ENCODE data around the gene NADSYN1.
"Not testable (repeated sequence)": the region's sequence is repeated elsewhere in the genome, so short reads cannot be mapped to it uniquely, and the experiment has no call there.

The NADSYN1 gene

DNA sequence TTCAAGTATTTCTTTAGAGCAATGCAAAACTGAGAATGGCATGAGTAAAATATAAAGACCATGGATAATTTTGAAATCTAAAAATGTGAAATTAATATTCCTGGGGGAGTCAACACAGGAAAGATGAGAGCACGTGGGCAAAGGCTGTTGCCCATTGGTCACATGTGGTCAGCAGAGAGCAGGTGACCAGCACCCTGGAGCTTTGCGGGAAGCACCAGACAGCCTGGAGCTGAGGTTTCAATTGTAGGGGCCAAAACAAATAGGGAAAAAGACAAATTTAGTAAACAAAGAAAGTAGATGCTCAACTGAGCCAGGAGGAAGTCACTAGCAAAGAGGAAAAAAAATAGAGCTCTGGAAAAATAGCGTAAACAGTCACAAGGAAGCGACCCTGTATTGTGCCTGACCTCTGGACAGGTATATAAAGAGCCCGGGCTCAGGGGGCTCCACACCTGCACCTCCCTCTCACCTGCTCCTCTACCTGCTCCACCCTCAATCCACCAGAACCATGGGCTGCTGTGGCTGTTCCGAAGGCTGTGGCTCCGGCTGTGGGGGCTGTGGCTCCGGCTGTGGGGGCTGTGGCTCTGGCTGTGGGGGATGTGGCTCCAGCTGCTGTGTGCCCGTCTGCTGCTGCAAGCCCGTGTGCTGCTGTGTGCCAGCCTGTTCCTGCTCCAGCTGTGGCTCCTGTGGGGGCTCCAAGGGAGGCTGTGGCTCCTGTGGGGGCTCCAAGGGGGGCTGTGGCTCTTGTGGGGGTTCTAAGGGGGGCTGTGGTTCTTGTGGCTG lies 74.0 kb downstream of the NADSYN1 start, which contains the start of gene KRTAP5-7:
Gene KRTAP5-7 (plus strand): TSS at position 472 of the 780 bp plus-strand sequence. CDS start 34 bp downstream, at position 506.
- DNase-seq (ENCODE audit: low read depth in 2 of 2): not testable (repeated sequence)

DNA sequence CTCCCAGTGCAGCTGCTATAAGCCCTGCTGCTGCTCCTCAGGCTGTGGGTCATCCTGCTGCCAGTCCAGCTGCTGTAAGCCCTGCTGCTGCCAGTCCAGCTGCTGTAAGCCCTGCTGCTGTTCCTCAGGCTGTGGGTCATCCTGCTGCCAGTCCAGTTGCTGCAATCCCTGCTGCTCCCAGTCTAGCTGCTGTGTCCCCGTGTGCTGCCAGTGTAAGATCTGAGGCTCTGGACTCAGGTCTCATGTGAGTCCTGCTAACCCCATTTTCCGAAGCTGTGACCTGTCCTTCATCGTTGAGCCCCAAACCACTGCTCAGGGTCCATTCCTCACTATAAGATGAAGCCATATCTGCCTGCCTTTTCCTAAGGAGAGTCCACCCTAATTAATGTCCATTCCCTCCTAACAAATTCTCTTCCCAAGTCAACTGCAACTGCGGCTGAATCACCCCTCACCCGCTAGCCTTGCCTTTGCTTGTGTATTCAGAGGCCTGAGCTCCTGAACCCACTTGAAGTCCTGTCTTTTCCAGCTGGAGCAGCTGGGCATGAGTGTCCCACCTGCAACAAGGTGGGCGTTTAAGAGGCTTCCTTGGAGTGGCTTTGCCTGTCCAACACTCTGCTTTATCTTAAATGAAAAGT lies 74.7 kb downstream of the NADSYN1 start:
- no peak for DNase-seq (ENCODE audit: low read depth in 2 of 2)

DNA sequence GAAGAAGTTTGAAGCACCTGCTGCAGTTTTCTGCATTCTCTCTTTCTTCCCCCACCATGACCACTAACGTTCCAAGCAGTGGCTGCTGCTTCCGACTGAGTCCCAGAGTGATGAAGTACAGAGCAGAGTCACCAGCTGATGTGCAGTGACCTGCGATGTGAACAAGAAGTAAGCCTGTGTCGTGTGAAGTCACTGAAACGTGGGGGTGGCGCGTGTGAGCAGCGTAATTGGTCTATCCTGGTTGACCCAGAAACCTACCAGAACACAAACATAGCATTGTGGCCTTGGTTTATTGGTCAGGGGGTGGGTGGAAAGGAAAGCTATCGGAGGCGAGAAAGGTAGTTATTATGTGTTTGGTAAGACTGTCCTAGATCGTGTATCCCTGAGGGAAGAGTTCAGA lies 77.6 kb downstream of the NADSYN1 start:
- no peak for DNase-seq (ENCODE audit: low read depth in 2 of 2)

DNA sequence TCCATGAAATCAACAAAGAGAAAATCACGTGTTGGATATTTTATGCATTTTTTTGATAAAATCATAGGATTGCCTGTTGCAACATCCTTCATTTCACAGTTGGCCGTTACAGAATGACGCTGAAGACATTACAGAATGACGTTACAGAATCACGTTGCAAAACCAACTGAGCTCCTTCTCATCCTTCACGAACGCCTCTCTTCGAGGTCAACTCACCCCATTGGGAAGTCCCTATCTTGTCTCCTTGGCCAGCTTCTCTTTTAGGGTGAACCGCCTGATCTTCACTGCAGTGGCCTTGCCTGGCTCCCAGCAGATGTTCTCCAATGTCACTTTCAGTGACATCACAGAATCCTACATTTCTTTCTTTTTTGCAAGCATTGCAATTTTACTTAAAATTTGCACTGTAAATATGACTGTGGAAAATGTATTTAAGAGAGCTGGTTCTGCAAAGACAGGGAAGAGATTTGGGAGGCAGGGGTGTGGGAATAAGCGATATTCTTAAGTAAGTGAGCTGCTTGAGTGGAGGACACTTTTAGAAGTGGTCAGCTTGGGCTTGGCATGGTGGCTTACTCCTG lies 79.1 kb downstream of the NADSYN1 start:
- DNase-seq (ENCODE audit: low read depth in 2 of 2): no peak

DNA sequence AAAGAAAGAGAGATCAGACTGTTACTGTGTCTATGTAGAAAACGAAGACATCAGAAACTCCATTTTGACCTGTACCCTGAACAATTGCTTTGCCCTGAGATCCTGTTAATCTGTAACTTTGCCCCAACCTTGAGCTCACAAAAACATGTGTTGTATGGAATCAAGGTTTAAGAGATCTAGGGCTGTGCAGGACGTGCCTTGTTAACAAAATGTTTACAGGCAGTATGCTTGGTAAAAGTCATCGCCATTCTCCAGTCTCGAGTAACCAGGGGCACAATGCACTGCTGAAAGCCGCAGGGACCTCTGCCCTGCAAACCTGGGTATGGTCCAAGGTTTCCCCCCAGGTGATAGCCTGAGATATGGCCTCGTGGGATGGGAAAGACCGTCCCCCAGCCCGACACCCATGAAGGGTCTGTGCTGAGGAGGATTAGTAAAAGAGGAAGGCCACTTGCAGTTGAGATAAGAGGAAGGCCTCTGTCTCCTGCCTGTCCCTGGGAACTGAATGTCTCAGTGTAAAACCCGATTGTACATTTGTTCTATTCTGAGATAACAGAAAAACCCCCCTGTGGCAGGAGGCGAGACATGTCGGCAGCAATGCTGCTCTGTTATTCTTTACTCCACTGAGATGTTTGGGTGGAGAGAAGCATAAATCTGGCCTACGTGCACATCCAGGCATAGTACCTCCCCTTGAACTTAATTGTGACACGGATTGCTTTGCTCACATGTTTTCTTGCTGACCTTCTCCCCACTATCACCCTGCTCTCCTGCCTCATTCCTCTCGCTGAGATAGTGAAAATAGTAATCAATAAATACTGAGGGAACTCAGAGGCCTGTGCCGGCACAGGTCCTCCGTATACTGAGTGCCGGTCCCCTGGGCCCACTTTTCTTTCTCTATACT lies 82.0 kb downstream of the NADSYN1 start:
- not testable (repeated sequence) for DNase-seq (ENCODE audit: low read depth in 2 of 2)

DNA sequence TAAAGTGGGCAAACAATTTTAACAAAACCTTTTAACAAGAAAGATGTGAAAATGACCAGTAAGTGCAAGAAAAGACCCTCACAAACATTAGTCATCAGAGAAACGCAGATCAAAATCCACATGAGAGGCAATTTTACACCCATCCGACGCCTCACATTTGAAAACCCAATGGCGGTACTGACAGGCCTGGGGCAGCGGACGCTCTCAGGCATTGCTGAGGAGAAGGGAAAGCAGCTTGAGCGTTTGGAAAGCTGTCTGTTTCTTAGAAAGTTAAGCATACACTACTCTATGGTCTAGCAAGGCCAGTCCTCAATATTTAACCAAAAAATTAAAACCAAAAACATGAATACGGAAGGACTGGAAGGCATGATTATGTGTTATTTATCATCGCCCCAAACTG lies 82.8 kb downstream of the NADSYN1 start:
- DNase-seq (ENCODE audit: low read depth in 2 of 2): no peak

DNA sequence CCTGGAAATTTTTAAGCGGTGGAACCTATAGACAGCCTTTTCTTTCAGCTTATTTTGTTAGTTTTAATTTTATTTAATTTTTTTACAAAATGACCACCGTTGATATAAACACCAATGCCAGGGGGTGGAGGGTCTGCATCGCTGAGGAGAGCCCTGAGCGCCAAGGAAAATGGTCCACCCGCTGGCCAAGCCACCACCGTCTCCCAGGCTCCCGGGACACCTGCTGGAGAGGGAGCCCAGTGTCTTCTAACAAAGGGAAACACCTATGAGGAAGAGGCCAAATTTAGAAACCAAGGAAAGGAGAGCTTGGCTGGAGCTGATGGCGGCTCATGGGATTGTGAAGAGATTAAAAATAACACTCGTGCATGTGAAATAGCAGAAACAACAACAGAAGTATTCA lies 84.5 kb downstream of the NADSYN1 start:
- no peak for DNase-seq (ENCODE audit: low read depth in 2 of 2)

DNA sequence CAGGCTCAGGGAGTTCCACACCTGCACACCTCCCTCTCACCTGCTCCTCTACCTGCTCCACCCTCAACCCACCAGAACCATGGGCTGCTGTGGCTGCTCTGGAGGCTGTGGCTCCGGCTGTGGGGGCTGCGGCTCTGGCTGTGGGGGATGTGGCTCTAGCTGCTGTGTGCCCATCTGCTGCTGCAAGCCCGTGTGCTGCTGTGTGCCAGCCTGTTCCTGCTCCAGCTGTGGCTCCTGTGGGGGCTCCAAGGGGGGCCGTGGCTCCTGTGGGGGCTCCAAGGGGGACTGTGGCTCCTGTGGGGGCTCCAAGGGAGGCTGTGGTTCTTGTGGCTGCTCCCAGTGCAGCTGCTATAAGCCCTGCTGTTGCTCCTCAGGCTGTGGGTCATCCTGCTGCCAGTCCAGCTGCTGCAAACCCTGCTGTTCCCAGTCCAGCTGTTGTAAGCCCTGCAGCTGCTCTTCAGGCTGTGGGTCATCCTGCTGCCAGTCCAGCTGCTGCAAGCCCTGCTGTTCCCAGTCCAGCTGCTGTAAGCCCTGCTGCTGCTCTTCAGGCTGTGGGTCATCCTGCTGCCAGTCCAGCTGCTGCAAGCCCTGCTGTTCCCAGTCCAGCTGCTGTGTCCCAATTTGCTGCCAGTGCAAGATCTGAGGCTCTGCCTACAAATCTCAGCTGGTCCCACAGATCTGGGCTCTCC lies 85.1 kb downstream of the NADSYN1 start, which contains the start of gene KRTAP5-8:
Gene KRTAP5-8 (plus strand): TSS at position 49 of the 689 bp plus-strand sequence. CDS start 31 bp downstream, at position 80.
- DNase-seq (ENCODE audit: low read depth in 2 of 2): not testable (repeated sequence)

DNA sequence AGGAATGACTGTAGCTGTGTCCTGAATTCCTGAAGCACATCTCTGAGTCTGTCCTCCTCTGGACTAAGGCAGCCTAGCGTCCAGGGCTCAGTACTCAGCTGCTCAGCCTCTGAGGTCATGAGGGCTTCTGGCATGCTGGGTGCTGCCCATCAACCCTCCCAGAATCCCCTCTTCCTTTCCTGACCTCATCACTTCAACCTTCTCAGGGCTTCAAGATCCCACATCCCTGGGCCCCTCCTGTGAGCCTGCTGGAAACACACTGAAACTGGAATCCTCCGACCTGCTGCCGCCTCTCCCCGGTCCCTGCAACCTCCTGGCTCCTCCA lies 85.6 kb downstream of the NADSYN1 start:
- DNase-seq (ENCODE audit: low read depth in 2 of 2): no peak

DNA sequence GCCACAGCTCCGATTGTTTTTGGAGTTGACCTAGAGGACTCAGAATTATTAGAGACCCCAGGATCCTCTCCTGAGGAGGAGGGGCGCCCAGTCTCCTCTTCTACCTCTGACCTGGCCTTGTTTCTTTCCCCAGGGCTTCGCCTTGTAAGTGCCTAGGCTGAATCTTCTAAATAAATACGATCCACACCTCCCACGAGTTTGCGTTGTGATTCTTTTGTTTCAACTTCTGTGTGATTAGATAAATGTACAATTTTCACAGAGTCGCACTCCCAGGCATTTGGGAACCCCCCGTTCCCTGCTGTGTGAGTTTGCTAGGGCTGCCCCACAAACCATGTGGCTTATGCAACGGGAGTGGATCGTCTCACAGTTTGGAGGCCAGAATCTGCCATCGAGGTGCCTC lies 86.0 kb downstream of the NADSYN1 start:
- DNase-seq (ENCODE audit: low read depth in 2 of 2): no peak

DNA sequence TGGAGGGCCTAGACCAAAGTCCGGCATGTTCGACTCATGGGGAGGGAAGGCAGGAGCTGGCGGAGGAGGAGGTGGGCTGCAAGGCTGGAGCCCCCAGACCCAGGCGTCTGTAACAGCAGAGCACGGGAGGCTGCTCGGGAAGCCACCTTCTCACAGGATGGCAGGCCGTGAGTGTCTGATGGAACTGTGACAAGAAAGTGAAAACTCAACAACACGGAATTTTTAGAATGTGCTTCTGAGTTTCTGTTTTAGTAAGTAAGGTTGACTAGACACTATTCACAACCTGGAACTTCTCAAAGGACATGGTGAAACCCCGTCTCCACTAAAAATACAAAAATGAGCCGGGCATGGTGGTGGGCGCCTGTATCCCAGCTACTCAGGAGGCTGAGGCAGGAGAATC lies 87.0 kb downstream of the NADSYN1 start:
- DNase-seq (ENCODE audit: low read depth in 2 of 2): not testable (repeated sequence)

DNA sequence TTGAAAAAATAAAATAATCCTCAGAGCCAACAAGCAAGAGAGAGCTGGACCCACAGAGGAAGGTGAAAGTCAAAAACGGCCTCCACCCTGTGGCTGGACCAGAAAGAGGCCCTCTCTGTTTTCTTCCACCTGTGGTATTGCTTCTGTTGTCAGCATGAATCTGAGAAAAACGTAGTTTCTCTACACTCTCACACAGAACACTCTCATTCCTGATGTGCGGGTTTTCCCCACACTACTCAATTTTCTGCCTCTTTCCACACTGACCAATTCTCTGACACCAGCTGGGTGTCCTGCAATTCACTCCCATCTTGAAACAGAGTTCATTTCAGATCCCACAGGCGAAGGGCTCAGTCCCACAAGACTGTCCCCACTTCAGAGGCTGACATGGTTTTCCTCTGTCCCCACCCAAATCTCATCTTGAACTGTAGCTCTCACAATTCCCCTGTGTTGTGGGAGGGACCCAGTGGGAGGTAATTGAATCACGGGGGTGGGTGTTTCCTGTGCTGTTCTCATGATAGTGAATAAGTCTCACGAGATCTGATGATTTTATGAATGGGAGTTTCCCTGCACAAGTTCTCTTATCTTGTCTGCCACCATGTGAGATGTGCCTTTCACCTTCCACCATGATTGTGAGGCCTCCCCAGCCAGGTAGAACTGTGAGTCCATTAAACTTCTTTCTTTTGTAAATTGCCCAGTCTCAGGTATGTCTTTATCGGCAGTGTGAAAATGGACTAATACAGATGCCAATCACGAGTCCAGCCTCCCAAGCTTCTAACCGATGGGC lies 87.7 kb downstream of the NADSYN1 start:
- DNase-seq (ENCODE audit: low read depth in 2 of 2): not testable (repeated sequence)

DNA sequence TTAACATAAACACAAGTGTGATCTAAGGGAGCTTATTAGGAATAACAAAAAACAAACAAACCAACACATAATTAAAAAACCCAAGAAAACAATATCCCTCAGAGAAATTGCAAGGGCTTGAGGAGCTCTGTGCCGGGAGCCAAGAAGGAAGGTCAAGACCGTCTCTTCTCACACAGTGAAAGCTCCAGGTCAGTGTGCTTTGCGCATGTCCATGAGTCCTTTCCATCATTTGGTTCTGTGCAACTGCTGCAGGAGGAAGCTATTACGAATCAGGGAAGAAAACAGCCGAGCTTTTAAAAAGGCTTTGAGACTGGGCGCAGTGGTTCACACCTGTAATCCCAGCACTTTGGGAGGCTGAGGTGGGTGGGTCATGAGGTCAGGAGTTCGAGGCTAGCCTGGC lies 89.4 kb downstream of the NADSYN1 start:
- no peak for DNase-seq (ENCODE audit: low read depth in 2 of 2)

DNA sequence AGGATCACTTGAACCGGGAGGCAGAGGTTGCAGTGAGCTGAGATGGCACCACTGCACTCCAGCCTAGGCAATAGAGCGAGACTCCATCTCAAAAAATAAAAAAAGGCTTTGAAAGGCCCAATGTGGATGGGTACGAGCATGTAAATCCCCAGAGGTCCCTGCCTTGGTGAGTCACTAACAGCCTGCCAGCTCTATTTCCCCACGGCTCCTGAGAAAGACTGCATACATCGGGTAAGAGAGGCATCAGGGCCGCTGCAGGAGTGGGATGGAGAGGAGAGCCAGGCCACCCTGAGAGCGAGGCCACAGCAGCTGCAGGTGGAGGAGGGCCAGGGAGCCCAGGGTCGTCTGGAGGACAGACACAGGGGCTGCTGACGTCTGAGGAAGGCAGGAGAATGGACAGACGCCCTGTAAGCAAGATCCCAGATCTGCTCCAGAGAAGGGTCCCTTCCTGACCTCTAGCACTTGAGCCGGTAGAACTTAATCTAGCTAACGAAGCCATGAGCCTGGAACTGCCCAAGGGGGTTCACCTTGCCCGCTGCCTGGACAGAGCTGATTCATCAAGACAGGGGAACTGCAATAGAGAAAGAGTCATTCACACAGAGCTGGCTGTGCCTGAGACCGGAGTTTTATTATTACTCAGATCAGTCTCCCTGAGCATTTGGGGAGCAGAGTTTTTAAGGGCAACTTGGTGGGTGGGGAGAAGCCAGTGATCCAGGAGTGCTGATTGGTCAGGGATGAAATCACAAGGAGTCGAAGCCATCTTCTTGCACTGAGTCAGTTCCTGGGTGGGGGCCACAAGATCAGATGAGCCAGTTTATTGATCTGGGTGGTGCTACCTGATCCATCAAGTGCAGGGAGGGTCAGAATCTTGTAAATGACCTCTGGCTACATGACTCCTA lies 90.1 kb downstream of the NADSYN1 start:
- no peak for DNase-seq (ENCODE audit: low read depth in 2 of 2)

DNA sequence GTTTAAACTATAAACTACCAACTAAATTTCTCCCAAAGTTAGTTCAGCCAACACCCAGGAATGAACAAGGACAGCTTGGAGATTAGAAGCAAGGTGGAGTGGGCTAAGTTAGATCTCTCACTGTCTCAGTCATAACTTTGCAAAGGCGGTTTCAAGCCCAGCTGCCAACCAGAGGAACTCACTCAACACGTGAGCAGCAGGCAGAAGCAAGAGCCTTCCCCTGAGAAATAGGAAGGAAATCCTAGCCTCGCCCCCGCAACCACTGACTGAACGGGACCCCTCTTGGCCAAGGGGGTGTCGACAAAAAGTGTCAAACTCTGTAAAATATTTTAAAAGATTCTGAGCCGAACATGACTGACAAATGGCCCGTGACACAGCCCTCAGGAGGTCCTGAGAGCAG lies 90.9 kb downstream of the NADSYN1 start:
- no peak for DNase-seq (ENCODE audit: low read depth in 2 of 2)

DNA sequence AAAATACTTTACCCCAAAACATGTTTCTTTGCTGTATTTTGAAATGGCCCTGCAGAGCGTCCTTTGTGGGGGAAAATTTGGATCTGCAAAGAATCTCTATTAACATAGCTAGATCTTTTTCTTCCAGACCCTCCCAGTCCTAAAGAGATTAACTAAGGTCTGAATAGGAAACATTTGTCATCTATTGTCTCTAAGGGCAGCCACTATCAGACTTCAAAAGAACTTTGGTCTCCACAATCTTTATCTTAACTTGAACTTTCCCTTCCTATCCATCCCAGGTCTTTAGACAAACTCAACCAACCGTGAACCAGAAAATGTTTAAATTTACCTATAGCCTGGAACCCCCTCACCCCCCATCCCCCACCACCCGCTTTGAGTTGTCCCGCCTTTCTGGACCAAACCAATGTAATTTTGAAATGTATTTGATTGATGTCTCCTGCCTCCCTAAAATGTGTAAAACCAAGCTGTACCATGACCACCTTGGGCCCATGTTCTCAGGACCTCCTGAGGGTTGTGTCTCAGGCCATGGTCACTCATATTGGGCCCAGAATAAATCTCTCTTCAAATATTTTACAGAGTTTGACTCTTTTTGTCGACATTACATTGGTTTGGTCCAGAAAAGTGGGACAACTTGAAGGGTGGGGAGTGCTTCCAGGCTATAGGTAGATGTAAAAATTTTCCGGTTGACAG lies 91.7 kb downstream of the NADSYN1 start:
- DNase-seq (ENCODE audit: low read depth in 2 of 2): no peak

DNA sequence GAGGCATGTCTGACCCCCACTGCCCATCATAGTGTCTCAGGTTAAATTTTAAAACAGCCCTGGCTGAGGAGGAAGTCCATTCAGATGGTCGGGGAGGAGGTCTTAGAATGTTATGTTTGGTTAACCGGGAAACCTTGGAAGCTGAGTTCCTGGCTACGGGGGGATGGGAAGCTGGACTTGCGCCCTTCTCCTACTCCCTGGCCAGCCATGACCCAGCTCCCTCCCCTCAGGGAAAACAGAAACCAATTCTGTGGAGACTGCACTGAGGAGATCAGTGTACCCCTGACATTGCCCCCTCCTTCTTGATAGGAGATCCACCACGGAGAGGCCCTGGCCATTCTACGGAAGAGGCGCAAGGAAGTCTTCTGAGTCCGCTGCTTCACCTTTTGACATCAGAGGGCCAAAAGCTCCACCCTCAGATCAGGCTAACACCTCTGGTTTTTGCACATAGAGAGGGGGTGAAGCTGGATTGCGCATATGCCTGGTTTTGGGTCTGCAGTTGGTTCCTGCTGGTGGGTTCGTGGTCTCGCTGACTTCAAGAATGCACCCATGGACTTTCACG lies 92.5 kb downstream of the NADSYN1 start:
- no peak for DNase-seq (ENCODE audit: low read depth in 2 of 2)

DNA sequence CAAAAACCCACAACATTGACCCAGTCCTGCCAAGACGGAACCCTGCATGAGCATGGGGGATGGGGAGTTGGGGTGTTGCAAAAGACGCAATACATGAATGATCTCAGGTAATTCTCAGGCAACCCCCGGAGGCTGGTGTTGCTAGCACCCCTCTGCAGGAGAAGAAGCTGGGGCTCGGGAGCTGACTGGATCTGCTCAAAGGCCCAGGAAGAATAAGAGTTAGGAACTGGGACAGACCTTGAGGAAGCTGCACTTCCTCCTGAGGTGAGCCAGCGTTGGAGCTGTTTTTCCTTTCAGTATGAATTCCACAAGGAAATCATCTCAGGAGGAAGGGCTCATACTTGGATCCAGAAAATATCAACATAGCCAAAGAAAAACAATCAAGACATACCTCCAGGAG lies 95.1 kb downstream of the NADSYN1 start, which contains the start of gene KRTAP5-9:
Gene KRTAP5-9 (plus strand): TSS at position 301 of the 400 bp plus-strand sequence. CDS start 238 bp downstream, outside the sequence.
- no peak for DNase-seq (ENCODE audit: low read depth in 2 of 2)
